HepG2 (cell line): ENCODE data around the gene ZNF221. TPM values are rescaled to one million over a fixed set of nuclear protein-coding genes. Genes with fewer than 3 reads are reported as not detected.
A peak's percentile ranks its signal among the peaks of the same experiment; 100 is the strongest.

Source experiments
- ASH2L ChIP-seq: fragments of 300-600, 200-600 bp; sonication (generic); IDR thresholded peaks from 2 replicates; pipeline ENCODE4 v1.7.0; 2017; ENCODE audit warnings: low read depth, mild to moderate bottlenecking, moderate library complexity, mixed read lengths, low read length; ENCODE audit not compliant: insufficient read length
- ATF3 ChIP-seq: sonication (generic); formaldehyde crosslinking; IDR thresholded peaks from 2 replicates; pipeline ENCODE4 v1.4.0; 2020; ENCODE audit warnings: missing genetic modification reagents
- BCL6 ChIP-seq: IDR thresholded peaks from 2 replicates; pipeline ENCODE4 v1.6.1; 2016; ENCODE audit warnings: missing genetic modification reagents, missing compliant biosample characterization
- DMTF1 ChIP-seq: sonication (generic); formaldehyde crosslinking; IDR thresholded peaks from 2 replicates; pipeline ENCODE4 v1.4.0; 2020; ENCODE audit warnings: mild to moderate bottlenecking, missing genetic modification reagents
- JUND ChIP-seq: sonication (generic); formaldehyde crosslinking; IDR thresholded peaks from 2 replicates; pipeline ENCODE4 v1.8.0; 2022; ENCODE audit warnings: mild to moderate bottlenecking, missing genetic modification reagents
- KDM4B ChIP-seq: sonication (generic); formaldehyde crosslinking; IDR thresholded peaks from 2 replicates; pipeline ENCODE4 v1.4.0; 2020; ENCODE audit warnings: missing genetic modification reagents
- KLF12 ChIP-seq: sonication (generic); formaldehyde crosslinking; IDR thresholded peaks from 2 replicates; pipeline ENCODE4 v1.4.0; 2020; ENCODE audit warnings: missing genetic modification reagents, borderline replicate concordance
- LRRFIP1 ChIP-seq: sonication (generic); formaldehyde crosslinking; conservative IDR thresholded peaks from 2 replicates; pipeline ENCODE4 v1.4.0; 2020; ENCODE audit warnings: missing genetic modification reagents
- MAF1 ChIP-seq: sonication (generic); formaldehyde crosslinking; IDR thresholded peaks from 2 replicates; pipeline ENCODE4 v1.5.0; 2020; ENCODE audit warnings: missing genetic modification reagents, borderline replicate concordance
- MAFF ChIP-seq: IDR thresholded peaks from 2 replicates; pipeline ENCODE4 v1.6.1; 2011; ENCODE audit warnings: low read depth, low read length, improper control_type of control experiment
- MLLT10 ChIP-seq: sonication (generic); formaldehyde crosslinking; IDR thresholded peaks from 2 replicates; pipeline ENCODE4 v1.4.0; 2020; ENCODE audit warnings: missing genetic modification reagents
- MTA3 ChIP-seq: sonication (generic); formaldehyde crosslinking; IDR thresholded peaks from 2 replicates; pipeline ENCODE4 v1.4.0; 2020; ENCODE audit warnings: missing genetic modification reagents
- PHB2 ChIP-seq: fragments of 450-650 bp; IDR thresholded peaks from 2 replicates; pipeline ENCODE4 v1.6.1; 2018; ENCODE audit not compliant: partially characterized antibody
- SKI ChIP-seq: fragments of 450-650 bp; IDR thresholded peaks from one replicate; pipeline ENCODE4 v1.6.1; 2018; ENCODE audit warnings: mild to moderate bottlenecking; ENCODE audit not compliant: partially characterized antibody
- SNAPC5 ChIP-seq: sonication (generic); formaldehyde crosslinking; IDR thresholded peaks from 2 replicates; pipeline ENCODE4 v1.8.1; 2023; ENCODE audit warnings: mild to moderate bottlenecking, missing genetic modification reagents, borderline replicate concordance
- SOX13 ChIP-seq, 3 experiments: fragments of 450-650 bp in 1 of 3; sonication (generic) in 1 of 3; formaldehyde crosslinking in 1 of 3; IDR thresholded peaks in 2 of 3; conservative IDR thresholded peaks in 1 of 3; 2 replicates each; pipeline versions ENCODE4 v1.5.0 to v1.6.1; 2016 to 2020; ENCODE audit warnings: antibody characterized with exemption in 1 of 3, mild to moderate bottlenecking in 1 of 3, missing compliant biosample characterization in 1 of 3, missing genetic modification reagents in 1 of 3, moderate library complexity in 1 of 3
- ZBTB49 ChIP-seq: sonication (generic); formaldehyde crosslinking; IDR thresholded peaks from 2 replicates; pipeline ENCODE4 v1.4.0; 2020; ENCODE audit warnings: missing genetic modification reagents, borderline replicate concordance
- ZNF143 ChIP-seq: sonication (generic); formaldehyde crosslinking; IDR thresholded peaks from 2 replicates; pipeline ENCODE4 v1.4.0; 2020; ENCODE audit warnings: missing genetic modification reagents
- ZNF274 ChIP-seq: sonication (generic); formaldehyde crosslinking; IDR thresholded peaks from 2 replicates; pipeline ENCODE4 v1.5.1; 2020; ENCODE audit warnings: mild to moderate bottlenecking, missing genetic modification reagents
- ZNF678 ChIP-seq: sonication (generic); formaldehyde crosslinking; IDR thresholded peaks from 2 replicates; pipeline ENCODE4 v1.4.0; 2020; ENCODE audit warnings: mild to moderate bottlenecking, missing genetic modification reagents
- ZNF7 ChIP-seq: IDR thresholded peaks from 2 replicates; pipeline ENCODE4 v1.6.1; 2016; ENCODE audit warnings: missing biosample characterization, missing genetic modification reagents
- ZNF788 ChIP-seq: sonication (generic); formaldehyde crosslinking; IDR thresholded peaks from 2 replicates; pipeline ENCODE4 v1.5.0; 2020; ENCODE audit warnings: mild to moderate bottlenecking, missing genetic modification reagents, borderline replicate concordance
- polyA plus RNA-seq, 8 experiments: library from polyadenylated mRNA; depleted of rRNA in 3 of 8; stranded (reverse) in 7 of 8; unstranded in 1 of 8; fragments of >200 nt; fragmentation: Illumina TruSeq in 4 of 8; extraction: Trizol in 4 of 8; gene quantifications; 2 replicates each; pipeline versions ENCODE4 v1.2.1 to v1.2.3, GENCODE V29; 2011 to 2016; ENCODE audit warnings: low read depth in 4 of 8, missing spikeins in 1 of 8, mixed read lengths in 1 of 8; ENCODE audit not compliant: insufficient read depth in 1 of 8
- total RNA-seq, 5 experiments: library from RNA; depleted of rRNA; stranded (reverse); fragments of >200 nt; fragmentation: Illumina TruSeq; extraction: Trizol; gene quantifications; 2 replicates each; pipeline ENCODE4 v1.2.3, GENCODE V29; 2016; ENCODE audit warnings: low read depth in 1 of 5

ZNF221 gene
- total and polyA plus RNA-seq, 2 of the 13 experiments (the other 11 are each of a cell fraction or from before 2014, with no cell fraction given), result 0.48 to 3.4 TPM

GRCh38 chr19:44002566-44003460 lies 51.8 kb downstream of the ZNF221 start, which contains the start of gene ZNF230 (continued):
- TF ChIP-seq SOX13 (IDR thresholded peaks at IDR 0.05) (no peak), SOX13 (CRISPR knock-in tag; conservative IDR thresholded peaks at IDR 0.05 in 1 of 2, IDR thresholded peaks at IDR 0.05 in 1 of 2) (no peak), PHB2 (no peak), MAF1 (CRISPR knock-in tag) (no peak), BCL6 (CRISPR knock-in tag) (no peak), ZNF143 (CRISPR knock-in tag) (peak; percentile 96), KLF12 (CRISPR knock-in tag) (no peak), MAFF (no peak), ZNF274 (CRISPR knock-in tag) (0 out of 2 replicates have a peak, but pooled peaks have one; percentile 26), ATF3 (CRISPR knock-in tag) (no peak), ZBTB49 (no peak), SKI (no peak), ASH2L (peak; percentile 63), SNAPC5 (CRISPR knock-in tag) (no peak), ZNF788 (CRISPR knock-in tag) (no peak; the same call in 1 of the 2 replicates), KDM4B (peak; percentile 66; the same call in 1 of the 2 replicates), DMTF1 (CRISPR knock-in tag) (no peak), ZNF7 (CRISPR knock-in tag) (no peak), MLLT10 (CRISPR knock-in tag) (no peak), MTA3 (CRISPR knock-in tag) (no peak), LRRFIP1 (CRISPR knock-in tag) (no peak), ZNF678 (CRISPR knock-in tag) (0 out of 2 replicates have a peak, but pooled peaks have one; percentile 56), JUND (no peak)
